Measurements from ENCODE around the gene ZKSCAN8. TPM values are rescaled to one million over a fixed set of nuclear protein-coding genes. Genes with fewer than 3 reads are reported as not detected.

ZKSCAN8 gene
- total and polyA plus RNA-seq, 2 donors (not counting 3 experiments of a cell fraction or from before 2014, with no cell fraction given): 9.4 to 19.7 TPM

- ChIA-PET POLR2A (interaction anchor here (1.5 kb wide), 1 partner anchor 67 kb away, joined by 4 read pairs; the partner anchor contains the start of gene ZKSCAN8), CTCF (interaction anchor here (0.9 to 1.6 kb wide), 5 partner anchors 12 to 67 kb away, joined by 3 to 4 read pairs (median 3); partner anchors contain the start of gene ZKSCAN8)
- DNase-seq (ENCODE audit: low read depth, low spot score) (no peak), FAIRE-seq (no peak)
- H3K27ac ChIP-seq (ENCODE audit: insufficient read depth, low read depth, low read length): no peak overlapping the region
- peak overlapping the region; percentile 96 for H3K4me2 ChIP-seq (ENCODE audit: insufficient read depth, low read length)
- intact Hi-C loops (cut with micrococcal nuclease): no loop called here
- dilution Hi-C loops (cut with MboI; ENCODE audit: extremely low pct_ligation_motif_present, low sequenced_read_pairs): no loop called here
- H4K20me1 ChIP-seq (replicated peaks; ENCODE audit: control insufficient read depth, extremely low read depth, insufficient read depth, low read length): no peaks in the 10 kb centered on the region
- no TSS peak for BruUV-seq (replicated peaks)
- H3K36me3 ChIP-seq (ENCODE audit: control insufficient read depth in 2 of 2, extremely low read depth in 1 of 2, insufficient read depth in 2 of 2, low read length in 2 of 2): no peaks in the 10 kb centered on the region
- H3K9me3 ChIP-seq (replicated peaks; ENCODE audit: control insufficient read depth, insufficient read depth, low read length): no peaks in the 10 kb centered on the region
- peak; percentile 87 for TF ChIP-seq EZH2 (IDR thresholded peaks at IDR 0.05; ENCODE audit: borderline replicate concordance, low read depth, low read length, severe bottlenecking)
- TF ChIP-seq GATA2 (IDR thresholded peaks at IDR 0.05; ENCODE audit: insufficient read depth, insufficient read length, low read depth, low read length): no peak
- H3K79me2 ChIP-seq (ENCODE audit: control insufficient read depth, insufficient read depth, low read length): no peaks in the 10 kb centered on the region
- no peaks in the 10 kb centered on the region for H3K9me1 ChIP-seq (replicated peaks; ENCODE audit: control insufficient read depth, extremely low read depth, insufficient read depth, low read length)
- peak overlapping the region; percentile 61 for H2AFZ ChIP-seq (ENCODE audit: low read depth, low read length)
- no peak overlapping the region for H3K9ac ChIP-seq (replicated peaks; ENCODE audit: extremely low read depth, insufficient read depth, low read length)
- peaks cover 21% of the 10 kb centered on the region for H3K4me1 ChIP-seq (ENCODE audit: control insufficient read depth, extremely low read depth, insufficient read depth, low read length)
- H3K27me3 ChIP-seq (ENCODE audit: control insufficient read depth in 2 of 2, insufficient read depth in 2 of 2, low read length in 2 of 2): peaks cover 37 to 79% of the 10 kb centered on the region in 2 experiments
- H3K4me3 ChIP-seq (replicated peaks in 1 of 3; ENCODE audit: insufficient read depth in 1 of 3, low read depth in 1 of 3, low read length in 3 of 3): peak overlapping the region; percentile 33 to 49 (median 33)
Observed at GRCh38 chr6:28208111-28208659, 66.5 kb downstream of the ZKSCAN8 start.

Other genes with a start within 250 kb of the ZKSCAN8 start
- gene OR2B2, start 229.5 kb upstream of the ZKSCAN8 start, total RNA-seq: not detected in 2 replicates
- not detected in 2 replicates for gene OR2B2, start 229.5 kb upstream of the ZKSCAN8 start, polyA plus RNA-seq
- not detected in 2 replicates for gene OR2B6, start 184.6 kb upstream of the ZKSCAN8 start, total RNA-seq
- gene OR2B6, start 184.6 kb upstream of the ZKSCAN8 start, polyA plus RNA-seq: not detected in 2 replicates
- 0.27 and 0.30 TPM in 2 replicates for gene ZNF165, start 61.3 kb upstream of the ZKSCAN8 start, total RNA-seq
- 0.03 and 0.11 TPM in 2 replicates for gene ZNF165, start 61.3 kb upstream of the ZKSCAN8 start, polyA plus RNA-seq
- gene ZSCAN16, start 17.3 kb upstream of the ZKSCAN8 start, total RNA-seq: 7.7 and 8.9 TPM in 2 replicates
- 3.7 and 4.9 TPM in 2 replicates for gene ZSCAN16, start 17.3 kb upstream of the ZKSCAN8 start, polyA plus RNA-seq
- 18.0 and 18.6 TPM in 2 replicates for gene ZSCAN9, start 83.4 kb downstream of the ZKSCAN8 start, total RNA-seq
- 10.5 and 11.7 TPM in 2 replicates for gene ZSCAN9, start 83.4 kb downstream of the ZKSCAN8 start, polyA plus RNA-seq
- 3.6 and 4.1 TPM in 2 replicates for gene ZKSCAN4, start 110.4 kb downstream of the ZKSCAN8 start, total RNA-seq
- gene ZKSCAN4, start 110.4 kb downstream of the ZKSCAN8 start, polyA plus RNA-seq: 1.0 and 1.3 TPM in 2 replicates
- 1.1 and 1.6 TPM in 2 replicates for gene NKAPL, start 117.4 kb downstream of the ZKSCAN8 start, total RNA-seq
- gene NKAPL, start 117.4 kb downstream of the ZKSCAN8 start, polyA plus RNA-seq: 0.53 and 0.72 TPM in 2 replicates
- gene ZSCAN26, start 125.3 kb downstream of the ZKSCAN8 start, total RNA-seq: 12.7 and 14.1 TPM in 2 replicates
- gene ZSCAN26, start 125.3 kb downstream of the ZKSCAN8 start, polyA plus RNA-seq: 11.2 and 12.8 TPM in 2 replicates
- gene PGBD1, start 139.7 kb downstream of the ZKSCAN8 start, total RNA-seq: 9.6 and 10.1 TPM in 2 replicates
- gene PGBD1, start 139.7 kb downstream of the ZKSCAN8 start, polyA plus RNA-seq: 3.4 and 4.2 TPM in 2 replicates
- 19.5 and 23.0 TPM in 2 replicates for gene ZSCAN31, start 194.3 kb downstream of the ZKSCAN8 start, total RNA-seq
- 11.0 and 12.9 TPM in 2 replicates for gene ZSCAN31, start 194.3 kb downstream of the ZKSCAN8 start, polyA plus RNA-seq
- gene ZKSCAN3, start 208.1 kb downstream of the ZKSCAN8 start, total RNA-seq: 4.9 and 6.9 TPM in 2 replicates
- 2.5 and 2.7 TPM in 2 replicates for gene ZKSCAN3, start 208.1 kb downstream of the ZKSCAN8 start, polyA plus RNA-seq

Data from endothelial cell of umbilical vein (primary cell).